AG04449 (cell line): ENCODE measurements around the gene OBSCN.
"Not testable (repeated sequence)": the region's sequence is repeated elsewhere in the genome, so short reads cannot be mapped to it uniquely, and the experiment has no call there.

Experiments used
- CTCF ChIA-PET: fragments of 350-600 bp; formaldehyde crosslinking; extraction: SDS; loops from one replicate; lab custom pipeline; 2021; ENCODE audit warnings: antibody characterized with exemption; lab: Yijun Ruan, JAX
- POLR2A ChIA-PET: fragments of 400-600, 350-600 bp; formaldehyde crosslinking; extraction: SDS; loops from one replicate; lab custom pipeline; 2020; ENCODE audit warnings: antibody characterized with exemption, inconsistent platforms; lab: Yijun Ruan, JAX
- DNase-seq: peaks from one replicate; pipeline ENCODE4 v3.0.0-alpha.2; 2010; ENCODE audit warnings: low read depth, low spot score
- H3K4me3 ChIP-seq: 2 replicates; pipeline ENCODE4 v1.5.1; 2011; ENCODE audit warnings: low read depth, mild to moderate bottlenecking, control low read depth, low read length
- CTCF ChIP-seq: IDR thresholded peaks from one replicate; pipeline ENCODE4 v1.5.1; 2011; ENCODE audit warnings: mild to moderate bottlenecking, moderate library complexity, low read length, control low read depth, inconsistent platforms; ENCODE audit not compliant: insufficient read depth; ENCODE audit errors: missing control alignments

The OBSCN gene

GRCh38 chr1:228243093-228243492, 35.2 kb downstream of the OBSCN start:
- ChIA-PET CTCF (interaction anchor here (1.6 kb wide), 1 partner anchor 25 kb away, joined by 4 read pairs; no protein-coding TSS in a partner anchor), POLR2A (no interaction called here)
- no peak overlapping the region for H3K4me3 ChIP-seq
- DNase-seq: no peak
- no peak for TF ChIP-seq CTCF

DNA sequence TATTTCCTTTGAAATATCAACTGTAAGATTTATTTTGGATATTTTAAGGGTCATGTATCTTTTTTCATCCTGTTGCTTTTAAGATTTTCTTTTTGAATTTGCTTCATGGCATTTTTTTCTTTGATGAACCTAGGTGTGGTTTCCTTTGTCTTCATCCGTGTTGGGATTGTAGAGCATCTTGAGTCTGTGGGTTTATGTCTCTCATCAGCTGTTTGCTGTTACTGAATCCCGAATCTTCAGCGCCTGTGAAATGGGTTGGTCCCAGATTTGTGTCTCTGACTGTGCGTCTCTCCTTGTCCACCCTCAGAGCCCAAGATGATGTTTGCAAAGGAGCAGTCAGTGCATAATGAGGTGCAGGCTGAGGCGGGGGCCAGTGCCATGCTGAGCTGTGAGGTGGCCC, 36.1 kb downstream of the OBSCN start:
- POLR2A ChIA-PET, H3K4me3 ChIP-seq: not testable (repeated sequence)
- CTCF ChIA-PET: interaction anchor here (1.6 kb wide), 1 partner anchor 26 kb away, joined by 4 read pairs; no protein-coding TSS in a partner anchor

DNA sequence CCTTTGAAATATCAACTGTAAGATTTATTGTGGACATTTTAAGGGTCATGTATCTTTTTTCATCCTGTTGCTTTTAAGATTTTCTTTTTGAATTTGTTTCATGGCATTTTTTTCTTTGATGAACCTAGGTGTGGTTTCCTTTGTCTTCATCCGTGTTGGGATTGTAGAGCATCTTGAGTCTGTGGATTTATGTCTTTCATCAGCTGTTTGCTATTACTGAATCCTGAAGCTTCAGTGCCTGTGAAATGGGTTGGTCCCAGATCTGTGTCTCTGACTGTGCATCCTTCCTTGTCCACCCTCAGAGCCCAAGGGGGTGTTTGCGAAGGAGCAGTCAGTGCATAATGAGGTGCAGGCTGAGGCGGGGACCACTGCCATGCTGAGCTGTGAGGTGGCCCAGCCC, 37.3 kb downstream of the OBSCN start:
- H3K4me3 ChIP-seq: no peak overlapping the region
- no peak for TF ChIP-seq CTCF
- ChIA-PET POLR2A (no interaction called here), CTCF (no interaction called here)
- DNase-seq: no peak

More for the DNA sequence above, 36.1 kb downstream of the OBSCN start:
- DNase-seq: not testable (repeated sequence)

DNA sequence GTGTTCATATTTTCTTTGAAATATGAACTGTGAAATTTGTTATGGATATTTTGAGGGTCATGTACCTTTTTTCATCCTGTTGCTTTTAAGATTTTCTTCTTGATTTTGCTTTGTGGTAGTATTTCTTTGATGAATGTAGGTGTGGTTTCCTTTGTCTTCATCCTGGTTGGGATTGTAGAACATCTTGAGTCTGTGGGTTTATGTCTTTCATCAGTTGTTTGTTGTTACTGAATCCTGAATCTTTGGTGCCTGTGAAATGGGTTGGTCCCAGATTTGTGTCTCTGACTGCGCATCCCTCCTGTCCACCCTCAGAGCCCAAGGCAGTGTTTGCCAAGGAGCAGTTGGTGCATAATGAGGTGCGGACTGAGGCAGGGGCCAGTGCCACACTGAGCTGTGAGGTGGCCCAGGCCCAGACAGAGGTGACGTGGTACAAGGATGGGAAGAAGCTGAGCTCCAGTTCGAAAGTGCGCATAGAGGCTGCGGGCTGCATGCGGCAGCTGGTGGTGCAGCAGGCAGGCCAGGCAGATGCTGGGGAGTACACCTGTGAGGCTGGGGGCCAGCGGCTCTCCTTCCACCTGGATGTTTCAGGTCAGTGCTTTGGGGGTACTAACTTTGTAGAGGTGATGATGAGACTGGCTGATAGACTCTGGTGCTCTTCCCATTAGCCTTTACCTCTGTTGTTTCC, 38.5 kb downstream of the OBSCN start:
- CTCF ChIA-PET: interaction anchor here (1.0 kb wide), 1 partner anchor 9 kb away, joined by 3 read pairs; no protein-coding TSS in a partner anchor

GRCh38 chr1:228249513-228250305, 41.9 kb downstream of the OBSCN start:
- no peak for TF ChIP-seq CTCF
- DNase-seq: no peak
- ChIA-PET CTCF (interaction anchor here (1.0 kb wide), 1 partner anchor 17 kb away, joined by 3 read pairs; no protein-coding TSS in a partner anchor), POLR2A (no interaction called here)
- no peak overlapping the region for H3K4me3 ChIP-seq

More for the DNA sequence above, 38.5 kb downstream of the OBSCN start:
- no peak for DNase-seq
- H3K4me3 ChIP-seq: no peak overlapping the region
- POLR2A ChIA-PET: no interaction called here
- TF ChIP-seq CTCF: no peak

DNA sequence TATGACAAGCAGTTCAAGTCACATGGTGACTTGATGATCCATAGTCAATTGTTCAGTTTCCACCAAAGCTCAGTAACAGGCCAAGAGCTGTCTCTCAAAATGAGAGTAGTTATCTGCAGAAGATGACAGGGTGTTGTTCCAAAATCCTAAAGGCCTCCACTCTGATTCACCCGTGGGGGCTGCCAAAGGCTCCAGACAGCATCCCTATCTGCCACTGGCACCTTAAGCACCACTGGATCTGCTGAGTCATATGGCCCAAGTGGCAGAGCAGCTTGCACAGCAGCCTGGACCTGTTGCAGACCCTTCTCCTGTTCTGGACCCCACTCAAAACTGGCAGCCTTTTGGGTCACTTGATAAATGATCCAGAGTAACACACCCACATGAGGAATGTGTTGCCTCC, 44.6 kb downstream of the OBSCN start:
- CTCF ChIA-PET: not testable (repeated sequence)

GRCh38 chr1:228256626-228257375, 49.0 kb downstream of the OBSCN start:
- TF ChIP-seq CTCF: no peak
- H3K4me3 ChIP-seq: no peak overlapping the region
- ChIA-PET POLR2A (no interaction called here), CTCF (no interaction called here)
- no peak for DNase-seq

More for the DNA sequence above, 44.6 kb downstream of the OBSCN start:
- DNase-seq, H3K4me3 ChIP-seq, POLR2A ChIA-PET: not testable (repeated sequence)
